IPS-NIHi7 (cell line): ENCODE results near the gene TSFM.

ENCODE experiments used
- DNase-seq: peaks from one replicate; pipeline ENCODE4 v3.0.0; 2012; ENCODE audit warnings: mixed read lengths; ENCODE audit errors: extremely low spot score

Gene TSFM

DNA sequence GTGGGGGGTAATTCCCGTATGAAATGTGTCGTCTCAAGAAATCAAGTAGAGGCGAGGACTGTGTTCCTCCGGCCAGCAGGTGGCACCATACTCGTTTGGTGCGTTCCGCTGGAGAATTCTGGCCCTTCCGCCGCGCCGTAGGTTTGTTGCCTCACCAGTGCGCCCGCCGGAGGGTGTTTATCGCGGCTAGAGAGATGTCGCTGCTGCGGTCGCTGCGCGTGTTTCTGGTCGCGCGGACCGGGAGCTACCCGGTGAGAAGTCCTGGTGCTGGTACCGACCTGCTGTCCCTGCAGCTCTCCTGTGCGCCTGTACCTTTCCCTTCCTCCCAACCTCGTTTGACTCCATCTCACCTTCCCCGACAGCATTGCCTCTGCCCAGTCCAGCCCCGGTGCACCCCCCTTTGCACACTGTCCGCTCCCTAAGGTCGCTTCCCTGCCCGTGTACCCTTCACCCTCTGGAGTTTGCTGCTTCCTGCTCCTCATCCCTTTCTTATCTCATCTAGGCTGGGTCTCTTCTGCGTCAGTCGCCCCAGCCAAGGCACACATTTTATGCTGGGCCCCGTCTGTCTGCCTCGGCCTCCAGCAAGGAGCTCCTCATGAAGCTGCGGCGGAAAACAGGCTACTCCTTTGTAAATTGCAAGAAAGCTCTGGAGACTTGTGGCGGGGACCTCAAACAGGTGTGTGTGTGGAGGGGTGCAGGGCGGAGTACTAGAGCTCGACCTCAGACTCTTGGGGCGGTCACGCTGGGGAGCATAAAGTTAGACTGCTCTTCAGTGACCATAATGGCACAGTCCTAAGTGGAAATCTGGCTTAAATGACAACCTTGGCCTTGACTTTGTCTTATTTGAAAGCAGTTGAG is at the start of gene TSFM:
TSFM (plus strand) TSS at position 180 of the 858 bp plus-strand sequence; CDS start at position 195, 15 bp downstream.
- DNase-seq: peak; percentile 86

DNA sequence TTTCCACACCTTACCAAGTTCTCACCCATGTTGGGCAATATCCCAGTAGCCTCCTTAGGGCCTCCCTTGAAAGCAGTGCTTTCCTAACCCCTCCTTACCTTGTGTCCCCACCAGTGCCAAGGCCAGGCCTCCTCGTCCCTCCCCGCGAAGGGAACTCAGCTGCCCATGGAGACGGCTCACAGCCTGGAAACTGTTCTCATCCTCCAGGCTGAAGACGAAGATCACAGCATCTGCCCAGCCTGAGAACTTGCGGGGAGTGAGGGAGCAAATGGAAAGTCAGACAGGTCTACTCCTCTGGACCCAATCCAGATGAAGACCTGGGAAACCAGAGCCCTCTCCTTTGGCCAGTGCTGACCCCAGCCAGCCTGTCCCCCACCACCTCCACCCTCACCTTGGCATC is 48.7 kb upstream of the TSFM start:
- DNase-seq: no peak

DNA sequence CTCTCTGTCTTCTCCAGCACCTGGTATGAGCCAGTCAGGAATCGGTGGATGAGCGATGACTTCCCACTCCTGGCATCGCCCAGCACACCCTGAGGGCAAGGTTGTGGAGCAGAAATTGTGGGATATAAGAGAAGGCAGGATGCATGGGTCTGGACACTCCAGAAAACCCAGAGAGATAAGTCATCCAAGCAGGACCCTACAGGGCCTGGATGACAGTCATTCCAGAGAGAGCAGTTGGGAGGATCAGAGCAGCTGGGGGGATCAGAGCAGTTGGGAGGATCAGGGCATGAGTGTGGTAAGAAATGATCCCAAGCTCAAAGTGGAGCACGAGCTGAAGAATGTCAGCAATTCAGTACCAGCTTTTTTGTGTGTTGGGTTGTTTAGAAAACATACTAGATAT is 48.0 kb upstream of the TSFM start:
- no peak for DNase-seq

DNA sequence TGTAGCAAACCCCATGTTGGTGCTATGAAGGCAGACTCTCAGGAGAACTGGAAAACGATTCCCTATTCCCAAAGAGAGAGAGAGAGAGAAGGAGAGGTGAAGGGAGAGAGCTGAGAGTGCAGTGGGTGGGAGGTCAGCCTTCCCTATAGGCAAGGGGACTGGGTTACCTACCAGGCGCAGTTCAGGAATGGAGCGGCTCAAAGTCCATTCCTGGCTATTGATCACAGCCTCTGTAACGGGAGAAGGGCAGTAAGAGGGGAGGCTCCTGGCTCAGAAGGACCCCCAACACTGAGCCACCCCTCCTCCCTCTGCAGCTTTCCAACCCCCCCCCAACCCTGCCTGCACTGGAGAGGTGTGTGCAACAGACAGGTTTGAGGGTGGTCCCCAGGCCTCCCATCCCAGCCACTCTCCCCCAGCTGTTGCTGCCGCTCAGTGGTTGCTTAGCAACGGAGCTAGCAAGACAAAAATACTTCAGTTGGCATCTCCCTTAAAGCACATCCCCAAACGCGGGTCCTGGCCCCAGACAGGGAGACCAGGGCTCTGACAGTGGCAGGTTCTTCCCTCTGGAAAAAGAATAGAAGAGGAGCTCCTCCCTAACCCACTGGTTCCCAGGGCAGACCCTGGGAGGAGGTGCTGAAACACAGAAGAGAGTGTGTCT is 47.3 kb upstream of the TSFM start:
- DNase-seq: no peak

DNA sequence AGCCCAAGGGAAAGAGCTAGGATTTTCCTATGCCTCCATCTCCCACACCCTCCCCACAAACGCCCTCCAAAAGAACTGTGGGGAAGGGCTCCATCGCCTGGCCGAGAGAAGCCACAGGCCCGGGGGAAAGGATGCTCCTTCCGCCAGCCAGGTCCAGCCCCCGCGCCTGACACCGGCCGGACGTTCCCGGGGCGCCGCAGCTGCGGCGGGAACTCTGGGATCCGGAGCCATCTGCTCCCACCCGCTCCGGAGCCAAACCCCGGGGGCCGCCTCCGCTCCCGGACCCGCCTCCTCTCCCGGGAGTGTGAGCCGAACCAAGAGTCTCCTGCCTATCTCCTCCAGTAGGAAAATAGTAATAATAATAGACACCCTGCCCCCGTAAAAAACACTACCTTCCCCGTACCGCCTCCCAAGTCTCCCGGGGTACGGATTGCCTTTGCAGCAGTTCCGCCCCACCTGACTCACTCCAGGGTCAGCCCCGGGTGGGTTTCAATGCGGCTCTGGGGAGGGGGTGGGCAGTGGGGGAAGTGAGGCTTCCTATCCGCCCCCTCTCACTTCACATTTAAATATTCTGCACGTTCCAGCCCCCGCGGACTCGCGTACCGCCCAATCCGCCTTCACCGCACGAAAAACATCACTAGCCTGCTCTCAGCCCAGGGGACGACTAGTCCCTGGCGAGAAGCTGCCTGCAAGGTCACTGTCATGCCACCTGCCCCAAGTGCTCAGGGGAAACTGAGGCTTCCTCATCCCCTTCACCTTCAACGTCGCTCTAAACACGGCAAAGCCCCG is 46.4 kb upstream of the TSFM start:
- DNase-seq: peak; percentile 88

DNA sequence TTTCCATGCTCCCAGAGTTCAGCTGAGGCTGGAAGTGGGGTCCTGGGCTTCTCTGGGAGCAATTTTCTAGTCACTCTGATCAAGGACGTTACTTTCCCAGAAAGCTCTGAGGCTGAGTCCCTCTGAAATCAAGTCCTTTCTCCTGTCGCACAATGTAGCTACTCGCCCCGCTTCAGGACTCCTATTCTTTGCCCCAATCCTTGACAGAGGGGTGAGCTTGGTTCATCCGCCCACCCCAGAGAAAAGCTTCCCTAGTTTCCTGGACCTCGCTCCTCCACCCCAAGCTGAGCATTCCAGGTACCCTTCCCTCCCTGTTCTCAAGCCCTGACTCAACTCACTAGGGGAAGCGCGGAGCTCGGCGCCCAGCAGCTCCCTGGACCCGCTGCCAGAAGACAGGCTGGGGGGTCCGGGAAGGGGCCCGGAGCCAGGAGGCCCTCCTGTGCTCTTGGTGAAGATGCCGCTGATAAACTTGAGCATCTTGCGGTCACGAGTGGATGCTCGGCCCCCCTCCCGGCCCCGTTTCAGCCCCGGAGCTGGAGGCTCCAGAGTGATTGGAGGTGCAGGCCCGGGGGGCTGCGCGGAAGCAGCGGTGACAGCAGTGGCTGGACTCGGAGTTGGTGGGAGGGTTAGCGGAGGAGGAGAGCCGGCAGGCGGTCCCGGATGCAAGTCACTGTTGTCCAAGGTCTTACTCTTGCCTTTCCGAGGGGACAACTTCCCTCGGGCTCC is 45.7 kb upstream of the TSFM start:
- no peak for DNase-seq

DNA sequence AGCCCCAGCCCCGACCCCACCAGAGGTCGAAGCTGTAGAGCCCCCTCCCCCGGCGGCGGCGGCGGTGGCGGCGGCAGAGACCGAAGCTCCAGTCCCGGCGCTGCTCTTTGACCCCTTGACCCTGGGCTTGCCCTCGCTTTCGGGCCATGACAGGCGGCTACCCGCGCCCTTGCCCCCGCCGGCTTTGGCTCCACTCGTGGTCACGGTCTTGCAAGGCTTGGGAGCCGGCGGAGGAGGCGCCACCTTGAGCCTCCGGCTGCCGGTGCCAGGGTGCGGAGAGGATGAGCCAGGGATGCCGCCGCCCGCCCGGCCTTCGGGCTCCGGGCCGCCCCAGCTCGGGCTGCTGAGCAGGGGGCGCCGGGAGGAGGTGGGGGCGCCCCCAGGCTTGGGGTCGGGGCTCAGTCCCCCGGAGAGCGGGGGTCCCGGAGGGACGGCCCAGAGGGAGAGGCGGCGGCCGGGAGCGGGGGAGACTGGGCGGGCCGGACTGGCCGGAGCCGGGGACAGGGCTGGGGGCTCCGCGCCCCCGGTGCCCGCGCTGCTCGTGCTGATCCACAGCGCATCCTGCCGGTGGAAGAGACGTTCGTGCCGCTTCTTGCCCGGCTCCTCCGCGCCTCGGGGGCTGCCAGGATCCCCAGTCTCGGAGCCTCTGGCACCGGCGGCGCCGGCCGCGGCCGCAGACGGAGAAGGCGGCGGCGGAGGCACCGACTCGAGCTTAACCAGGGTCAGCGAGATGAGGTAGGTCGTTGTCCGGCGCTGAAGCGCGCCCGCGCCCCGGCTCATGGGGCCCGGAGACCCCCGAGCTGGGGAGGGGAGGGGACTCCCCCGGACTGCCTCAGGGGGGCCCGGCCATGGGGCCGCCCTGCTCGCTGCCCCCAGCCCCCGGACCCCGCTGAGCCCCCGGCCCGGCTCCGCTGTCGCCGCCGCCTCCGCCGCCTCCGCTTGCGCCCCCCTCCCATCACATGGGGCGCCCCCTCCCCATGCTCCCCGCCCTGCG is 44.8 kb upstream of the TSFM start:
- no peak for DNase-seq

DNA sequence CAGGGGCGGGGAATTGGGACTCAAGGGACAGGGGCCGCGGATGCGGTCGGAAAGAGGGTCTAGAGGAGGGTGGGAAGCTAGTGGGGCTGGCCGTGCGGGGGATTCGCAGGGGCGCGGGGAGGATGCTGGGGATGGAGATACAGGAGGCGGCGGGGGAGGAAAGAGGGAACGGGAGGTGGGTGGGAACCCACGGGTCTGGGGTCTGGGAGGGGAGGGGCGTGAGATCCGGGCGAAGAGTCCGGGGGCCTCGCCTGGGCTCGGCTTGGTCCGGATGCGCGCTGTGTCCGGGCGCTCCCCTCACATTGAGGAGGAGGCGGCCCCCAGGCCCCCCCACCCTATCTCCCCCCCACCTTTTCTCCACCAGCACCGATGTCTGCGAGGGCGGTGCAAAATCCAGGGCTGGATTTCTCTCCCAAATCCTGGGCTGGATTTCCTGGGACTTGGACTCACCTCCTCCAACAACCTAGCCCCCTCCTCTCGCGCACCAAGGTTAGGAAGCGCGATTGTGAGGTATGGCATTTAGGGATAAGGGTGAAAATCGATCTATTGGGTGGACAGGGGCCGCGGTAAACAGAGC is 43.8 kb upstream of the TSFM start, which contains the start of gene AGAP2:
AGAP2 (minus strand) TSS at position 82 of the 577 bp plus-strand sequence. CDS start 496 bp downstream, outside the sequence.
- peak; percentile 67 for DNase-seq

DNA sequence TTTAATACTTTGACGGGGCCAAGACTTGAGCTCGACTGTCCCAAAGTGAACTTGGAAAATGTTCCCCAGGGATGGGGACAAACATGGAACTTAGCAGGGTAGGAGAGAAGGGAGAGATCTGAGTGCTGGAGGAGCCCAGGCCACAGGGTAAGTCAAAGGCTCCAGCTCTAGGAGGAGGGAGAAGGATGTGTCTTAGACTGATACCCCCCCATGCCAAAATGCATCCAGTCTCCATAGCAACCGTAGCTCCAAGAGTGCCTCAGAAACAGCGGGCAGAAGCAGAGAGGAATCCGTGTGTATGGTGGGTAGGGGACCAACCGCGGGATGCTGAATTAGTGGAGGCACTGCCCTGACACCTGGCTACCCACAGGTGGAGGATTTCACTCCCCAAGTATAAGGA is 43.2 kb upstream of the TSFM start:
- DNase-seq: no peak

DNA sequence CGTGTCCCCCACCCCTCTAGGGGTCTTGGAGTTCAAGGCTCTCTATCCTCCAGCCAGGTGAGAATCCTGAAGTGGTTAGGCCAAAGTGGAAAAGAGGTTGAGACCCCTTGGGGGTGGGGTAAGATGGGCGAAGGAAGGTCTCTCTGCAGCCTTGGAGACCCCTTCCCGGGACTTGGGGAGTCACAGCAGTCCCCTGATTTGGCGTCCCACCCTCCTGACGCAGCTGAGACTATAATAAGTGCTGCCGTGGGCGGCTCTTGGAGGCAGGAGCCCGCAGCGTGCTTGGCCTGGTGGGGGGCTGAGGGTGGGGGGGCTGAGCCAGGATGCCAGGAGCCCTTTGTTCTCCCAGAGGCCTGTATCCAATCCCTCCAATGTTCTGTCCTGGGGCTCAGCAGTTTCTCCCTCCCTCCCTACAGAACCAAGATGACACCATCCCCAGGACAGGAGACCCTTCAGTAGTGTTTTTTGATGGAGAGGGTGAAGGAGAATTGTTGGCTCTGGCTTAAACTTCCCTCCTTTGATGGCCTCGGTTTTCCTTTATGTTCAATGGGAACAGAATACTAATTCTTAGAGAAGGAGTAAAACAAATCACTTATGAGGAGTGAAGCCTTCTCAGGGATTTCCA is 42.6 kb upstream of the TSFM start:
- DNase-seq: no peak

DNA sequence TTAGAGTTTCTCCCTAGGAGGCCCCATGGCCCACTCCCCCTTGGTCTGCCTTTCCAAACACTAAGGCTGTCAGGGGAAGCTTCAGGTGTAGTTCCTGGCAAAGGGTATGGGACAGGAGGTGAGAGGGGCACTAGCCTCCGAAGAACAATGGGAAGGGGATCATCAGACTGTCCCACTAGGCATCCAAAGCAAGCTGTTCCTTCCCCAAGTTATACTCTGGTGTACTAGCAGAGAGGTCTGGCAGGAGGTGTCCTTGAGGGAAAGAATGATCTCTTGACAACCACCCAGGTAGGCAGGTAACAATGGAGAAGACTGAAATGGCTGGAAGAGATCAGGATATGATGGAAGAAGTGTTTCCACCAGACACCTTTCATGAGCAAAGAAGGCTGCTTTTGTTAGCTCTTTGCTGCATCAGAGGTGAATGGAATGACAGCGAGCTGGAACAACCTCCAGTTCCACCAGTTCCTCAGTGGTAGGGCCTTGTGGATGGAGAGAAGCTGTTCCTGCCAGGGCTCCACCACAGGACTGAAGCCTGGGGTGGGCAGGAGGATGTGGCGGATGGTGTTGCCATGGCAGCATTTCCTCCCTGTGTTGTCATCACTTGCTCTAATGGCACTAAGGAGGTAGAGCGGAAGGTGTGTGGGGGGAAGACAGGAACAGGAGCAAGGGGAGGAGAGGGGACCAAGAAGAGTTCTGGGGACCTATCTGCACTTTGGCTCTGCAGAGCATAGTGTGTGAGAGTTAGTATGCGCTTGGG is 41.8 kb upstream of the TSFM start:
- DNase-seq: no peak

DNA sequence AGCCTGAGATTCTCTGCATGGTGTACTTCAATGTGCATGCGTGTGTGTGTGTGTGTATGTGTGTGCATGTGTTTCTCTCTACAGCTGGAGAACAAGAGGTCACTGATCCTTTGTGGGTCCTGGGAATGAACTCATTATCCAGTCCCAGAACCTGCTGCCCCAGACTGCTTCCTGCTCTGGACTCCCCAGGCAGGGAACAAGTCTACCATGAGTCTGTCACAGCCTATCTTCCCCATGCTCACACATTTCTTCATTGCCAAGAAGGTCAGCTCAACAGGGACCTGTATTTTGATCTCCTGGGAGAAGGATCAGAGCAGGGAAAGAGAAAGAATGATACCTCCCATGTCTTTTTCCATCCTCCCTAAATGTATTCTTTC is 41.2 kb upstream of the TSFM start:
- no peak for DNase-seq

DNA sequence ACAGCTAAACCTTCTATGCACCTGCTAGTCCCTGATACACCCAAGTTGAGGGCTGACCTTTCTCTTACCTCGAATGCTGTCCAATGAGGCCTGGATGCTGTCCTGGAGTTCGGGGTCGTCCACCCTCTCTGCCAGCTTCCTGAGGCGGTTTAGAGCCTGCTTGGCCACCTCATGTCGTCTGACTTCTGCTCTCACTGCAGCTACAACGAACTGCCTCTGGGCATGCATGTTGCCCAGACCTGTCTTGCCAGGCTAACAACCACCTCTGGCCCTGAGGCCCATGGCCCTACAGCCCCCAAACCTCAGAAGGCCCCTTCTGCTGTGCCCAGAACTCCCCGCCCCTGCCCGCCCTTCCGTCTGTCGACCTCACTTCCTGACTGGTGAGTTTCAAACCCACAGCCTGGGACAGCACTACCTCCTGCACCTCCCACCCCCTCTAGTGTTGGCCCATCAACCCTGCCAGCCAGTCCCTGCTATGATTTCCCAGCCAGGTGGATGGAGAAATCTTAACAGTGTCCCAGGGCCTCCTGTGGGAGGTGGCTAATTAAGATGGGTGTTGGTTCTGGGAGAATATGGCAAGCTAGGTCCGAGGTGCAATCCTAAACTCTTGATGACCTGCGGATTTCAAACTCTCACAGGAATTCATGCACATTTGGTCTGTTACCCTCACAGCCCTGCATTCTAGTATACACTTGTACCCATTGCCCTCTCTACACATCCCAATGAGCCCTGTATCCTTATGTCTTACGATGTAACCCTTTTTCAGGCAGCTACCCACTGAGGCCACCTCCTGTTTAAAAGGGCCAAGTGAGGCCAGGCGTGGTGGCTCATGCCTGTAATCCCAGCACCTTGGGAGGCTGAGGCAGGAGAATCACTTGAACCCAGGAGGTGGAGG is 40.5 kb upstream of the TSFM start:
- no peak for DNase-seq

DNA sequence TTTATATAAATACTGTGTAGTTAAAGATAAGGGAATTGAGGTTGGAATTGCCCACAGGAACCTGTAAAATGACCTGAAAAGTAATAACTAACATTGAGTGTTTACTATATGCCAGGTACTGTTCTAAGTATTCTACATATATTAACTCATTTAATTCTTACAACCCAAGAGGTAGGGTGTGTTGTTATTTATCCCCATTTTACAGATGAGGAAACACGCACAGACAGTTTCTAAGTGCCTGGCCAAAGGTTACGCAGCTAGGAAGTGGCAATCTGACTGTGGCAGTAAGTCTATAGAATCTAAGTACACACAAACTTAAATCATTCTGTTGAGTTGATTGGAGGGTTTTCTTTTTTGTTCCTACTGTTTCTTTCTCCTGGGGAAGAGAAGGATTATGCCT is 38.8 kb upstream of the TSFM start:
- no peak for DNase-seq

DNA sequence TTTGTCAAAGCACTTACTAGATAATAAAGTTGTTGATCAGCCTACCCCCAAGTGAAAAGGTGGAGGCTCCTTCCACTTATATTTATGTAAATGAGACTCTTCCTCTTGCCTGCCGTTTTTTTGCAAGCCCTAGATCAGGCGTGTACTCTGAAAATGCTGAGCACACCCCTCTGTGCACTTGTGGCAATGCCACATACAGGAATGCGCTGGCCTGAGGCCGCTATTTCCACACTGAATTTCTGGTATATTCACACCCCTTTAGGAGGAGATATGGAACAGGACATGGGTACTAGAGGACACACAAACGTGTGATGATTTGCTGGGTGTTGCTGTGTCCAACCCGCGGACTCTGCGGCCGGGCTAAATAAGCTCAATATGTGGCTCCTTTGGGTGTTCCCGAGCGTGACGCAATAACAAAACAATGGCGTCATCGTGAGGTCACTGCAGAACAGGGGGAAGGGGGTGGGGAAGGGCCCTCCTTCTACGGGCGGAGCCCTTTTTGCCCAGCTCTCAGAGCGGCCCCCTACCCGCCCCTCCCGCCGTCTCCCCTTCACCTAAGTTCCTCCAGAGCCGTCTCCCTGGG is 38.3 kb upstream of the TSFM start:
- DNase-seq: peak; percentile 59

DNA sequence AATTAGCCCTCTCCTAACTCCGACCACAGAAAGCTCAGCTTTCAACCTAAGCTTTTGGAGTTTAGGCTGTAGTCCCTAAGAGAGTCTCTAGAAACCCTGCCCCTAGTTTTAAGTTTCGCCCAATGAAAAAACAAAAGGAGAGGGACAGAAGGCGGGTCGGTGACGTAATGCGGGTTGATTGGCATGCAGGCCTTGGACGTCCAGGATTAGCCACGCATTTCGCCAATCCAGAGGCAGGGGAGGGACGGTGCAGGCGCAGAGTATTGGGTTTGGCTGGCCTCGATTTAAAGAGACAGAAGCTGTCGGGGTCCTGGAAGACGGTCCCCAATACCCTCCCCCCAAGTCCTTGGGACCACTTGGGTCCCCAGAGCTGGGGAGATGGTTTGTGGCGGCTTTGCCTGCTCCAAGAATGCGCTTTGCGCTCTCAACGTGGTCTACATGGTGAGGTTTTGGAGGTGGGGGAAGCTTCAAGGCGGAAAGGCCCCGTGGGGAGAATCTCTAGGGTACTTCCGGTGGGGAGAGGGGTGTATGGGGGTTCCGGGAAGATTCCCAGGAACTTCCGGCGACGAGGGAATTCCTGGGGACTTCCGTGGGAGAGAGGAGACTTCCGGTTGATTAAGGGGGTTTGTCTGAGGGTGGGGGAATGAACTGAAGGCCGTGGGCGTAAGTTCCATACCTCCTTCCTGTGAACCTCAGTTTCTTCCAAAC is 37.7 kb upstream of the TSFM start, which contains the start of gene TSPAN31:
TSPAN31 (plus strand) TSS at position 263 of the 708 bp plus-strand sequence; CDS start at position 379, 116 bp downstream.
- DNase-seq: peak; percentile 89

DNA sequence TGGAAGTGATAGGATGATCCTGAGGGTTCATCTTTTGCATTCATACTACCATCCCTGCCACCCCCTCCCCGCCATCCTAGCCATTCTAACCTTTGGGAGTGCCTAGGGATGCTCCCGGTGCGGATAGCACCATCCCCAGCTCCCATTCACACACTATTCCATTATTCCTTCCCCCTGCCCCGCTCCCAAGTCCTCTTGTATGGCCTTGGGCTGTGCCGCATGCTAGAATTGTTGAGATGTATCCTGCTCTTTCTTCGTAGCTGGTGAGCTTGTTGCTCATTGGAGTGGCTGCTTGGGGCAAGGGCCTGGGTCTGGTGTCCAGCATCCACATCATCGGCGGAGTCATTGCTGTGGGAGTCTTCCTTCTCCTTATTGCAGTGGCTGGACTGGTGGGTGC is 37.1 kb upstream of the TSFM start:
- no peak for DNase-seq
